Astrocyte of the cerebellum (primary cell): ENCODE data around the gene LCLAT1.

ENCODE experiments used
- DNase-seq: peaks from one replicate; pipeline ENCODE4 v3.0.0-alpha.2; 2011; ENCODE audit warnings: low read depth
- H3K4me3 ChIP-seq: 2 replicates; pipeline ENCODE4 v1.5.1; 2011; ENCODE audit warnings: mild to moderate bottlenecking, low read depth, low read length, moderate library complexity
- CTCF ChIP-seq: IDR thresholded peaks from 2 replicates; pipeline ENCODE4 v1.5.1; 2012; ENCODE audit warnings: low read length, low read depth, moderate library complexity, mild to moderate bottlenecking; ENCODE audit errors: missing control alignments
- in situ Hi-C: cut with HindIII; loops from 2 replicates; pipeline ENCODE4 v1.10.0; 2017; ENCODE audit warnings: low sequenced_read_pairs

LCLAT1 gene

GRCh38 chr2:30412684-30413570 is 34.1 kb upstream of the LCLAT1 start:
- no peak for DNase-seq
- H3K4me3 ChIP-seq = no peak overlapping the region
- no peak for TF ChIP-seq CTCF
- in situ Hi-C loops = no loop called here

GRCh38 chr2:30414961-30415360 is 32.1 kb upstream of the LCLAT1 start:
- no peak for TF ChIP-seq CTCF
- in situ Hi-C loops = no loop called here
- no peak for DNase-seq
- no peak overlapping the region for H3K4me3 ChIP-seq

GRCh38 chr2:30417253-30417652 is 29.8 kb upstream of the LCLAT1 start:
- no peak for DNase-seq
- in situ Hi-C loops = no loop called here
- no peak for TF ChIP-seq CTCF
- no peak overlapping the region for H3K4me3 ChIP-seq

GRCh38 chr2:30421026-30421603 is 25.9 kb upstream of the LCLAT1 start:
- TF ChIP-seq CTCF = no peak
- DNase-seq = no peak
- in situ Hi-C loops = no loop called here
- H3K4me3 ChIP-seq = no peak overlapping the region

- no peak for TF ChIP-seq CTCF
- in situ Hi-C loops = no loop called here
- H3K4me3 ChIP-seq = no peak overlapping the region
- peak; percentile 22 for DNase-seq
Observed at GRCh38 chr2:30421604-30422443, 25.2 kb upstream of the LCLAT1 start.

GRCh38 chr2:30422444-30423040 is 24.5 kb upstream of the LCLAT1 start:
- no peak overlapping the region for H3K4me3 ChIP-seq
- DNase-seq = no peak
- in situ Hi-C loops = no loop called here
- TF ChIP-seq CTCF = no peak
